DMS 273 treated with DMSO at 0.1 percent for 48 hours (cell line): Measurements from ENCODE around the gene ADGRB3.

Experiments
- DNase-seq: peaks from one replicate; lab custom pipeline; 2025; lab: John Stamatoyannopoulos, UW

ADGRB3 gene

DNA sequence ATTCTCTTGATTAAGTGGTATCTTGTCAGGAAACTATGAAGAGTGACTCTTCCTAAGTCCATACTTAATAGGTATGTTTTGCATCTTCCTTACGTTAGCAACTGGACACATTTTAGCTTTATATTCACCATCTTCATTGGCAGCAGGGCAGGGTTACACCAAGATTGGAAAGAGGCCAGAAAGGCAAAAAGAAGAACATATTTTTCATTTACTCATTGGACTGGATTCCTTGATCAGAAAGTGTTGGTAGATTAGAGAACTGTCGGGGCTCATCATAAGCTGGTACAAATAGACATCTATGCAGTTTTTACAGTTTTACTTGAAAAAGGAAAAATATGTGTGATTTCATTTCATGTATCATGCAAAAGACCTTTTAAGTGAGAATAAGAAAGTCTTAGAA is 696.8 kb downstream of the ADGRB3 start:
- no peak for DNase-seq

GRCh38 chr6:69337311-69337710 is 702.2 kb downstream of the ADGRB3 start:
- DNase-seq: no peak

GRCh38 chr6:69338431-69339162 is 703.5 kb downstream of the ADGRB3 start:
- no peak for DNase-seq

DNA sequence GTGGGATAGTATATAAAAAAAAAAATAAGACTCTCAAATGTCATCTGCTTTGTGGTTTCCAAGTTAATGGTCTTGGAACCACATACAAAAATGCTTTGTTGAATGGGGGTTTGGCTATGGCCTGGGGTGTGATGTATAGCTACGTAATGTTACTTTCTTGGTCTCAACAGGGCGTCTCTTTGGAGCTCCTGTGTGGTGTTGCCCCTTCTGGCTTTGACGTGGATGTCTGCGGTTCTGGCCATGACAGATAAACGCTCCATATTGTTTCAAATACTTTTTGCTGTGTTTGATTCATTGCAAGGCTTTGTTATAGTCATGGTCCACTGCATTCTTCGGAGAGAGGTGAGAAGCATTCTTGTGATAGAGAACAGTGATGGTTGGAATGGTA is 704.1 kb downstream of the ADGRB3 start:
- no peak for DNase-seq

DNA sequence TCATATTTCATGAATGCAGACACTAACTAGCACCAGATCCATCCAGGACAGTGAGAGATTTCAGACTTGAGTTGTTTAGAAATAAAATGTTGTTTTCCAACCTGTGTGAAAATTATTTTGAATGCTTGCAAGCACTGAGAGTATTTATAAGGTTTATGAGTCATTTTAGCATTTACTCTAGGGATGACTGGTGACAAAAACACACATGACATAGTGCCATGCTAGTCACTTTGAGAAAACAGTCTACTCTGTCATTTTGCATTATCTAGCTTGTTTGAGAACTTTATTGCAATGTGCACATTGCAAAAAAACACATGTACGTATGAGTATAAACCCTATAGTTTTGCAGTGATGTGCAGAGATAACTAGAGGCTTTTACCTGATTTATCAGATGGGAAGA is 705.1 kb downstream of the ADGRB3 start:
- DNase-seq: no peak

- DNase-seq: no peak
Observed at GRCh38 chr6:69343851-69344250, 708.8 kb downstream of the ADGRB3 start.

- DNase-seq: no peak
Observed at GRCh38 chr6:69349771-69350170, 714.7 kb downstream of the ADGRB3 start.

DNA sequence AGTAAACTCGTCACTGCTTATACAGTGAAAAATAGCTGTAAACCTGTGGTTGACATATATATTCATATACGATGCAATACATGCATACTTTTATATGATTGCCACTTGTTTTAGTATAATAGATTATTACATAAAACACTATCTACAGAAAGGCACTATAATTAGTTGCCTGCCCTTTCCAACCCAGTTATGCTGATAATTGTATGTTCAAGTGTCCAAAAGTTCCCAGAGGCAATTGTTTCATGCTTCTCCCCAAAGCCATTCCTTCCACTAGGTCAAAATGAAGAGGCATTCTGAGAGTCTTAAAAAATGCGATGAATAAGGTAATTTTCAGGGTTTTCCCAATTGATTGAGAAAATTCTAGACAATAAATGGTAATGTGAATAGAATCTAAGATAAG is 727.1 kb downstream of the ADGRB3 start:
- no peak for DNase-seq

- DNase-seq: no peak
Observed at GRCh38 chr6:69366831-69367230, 731.7 kb downstream of the ADGRB3 start.

- no peak for DNase-seq
Observed at GRCh38 chr6:69368613-69369012, 733.5 kb downstream of the ADGRB3 start.

DNA sequence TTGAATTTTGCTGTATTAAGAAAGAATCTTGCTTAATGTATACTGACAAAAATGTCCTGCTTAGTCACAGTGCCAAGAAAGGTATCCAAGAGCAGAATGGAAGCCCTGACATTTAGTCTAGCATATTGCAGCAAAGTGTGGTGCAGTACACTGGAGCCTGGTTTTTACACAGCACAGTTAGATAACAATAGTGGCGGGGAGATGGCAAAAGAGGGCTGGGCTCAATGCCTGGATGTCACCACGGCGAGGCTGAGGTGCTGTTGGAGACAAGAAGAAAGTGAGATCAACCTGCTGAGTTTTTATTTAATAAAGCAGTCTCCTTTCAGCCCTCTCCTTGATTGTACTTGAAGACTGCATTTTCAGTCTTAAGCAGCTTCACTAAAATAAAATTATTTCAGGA is 735.7 kb downstream of the ADGRB3 start:
- DNase-seq: no peak

GRCh38 chr6:69378326-69378725 is 743.2 kb downstream of the ADGRB3 start:
- no peak for DNase-seq

- no peak for DNase-seq
Observed at GRCh38 chr6:69379518-69379917, 744.4 kb downstream of the ADGRB3 start.

DNA sequence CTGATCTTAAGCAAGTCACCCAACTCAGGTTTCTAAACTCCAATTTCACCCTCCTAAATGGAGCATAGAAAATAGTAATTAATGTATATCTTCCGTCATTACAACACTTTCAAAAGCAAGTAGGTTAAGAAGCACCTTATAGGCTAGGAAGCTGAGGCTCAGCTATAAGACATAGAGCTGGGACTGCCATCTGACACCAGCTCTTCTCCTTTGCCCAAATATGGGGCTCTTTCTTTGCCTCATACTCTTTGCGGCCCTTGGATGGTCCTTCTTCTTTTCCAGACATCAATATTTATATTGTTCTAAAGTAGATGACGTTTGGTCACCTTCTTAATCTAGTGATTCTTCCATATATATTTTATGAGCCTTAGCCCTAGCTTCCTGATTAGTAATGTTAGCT is 748.5 kb downstream of the ADGRB3 start:
- no peak for DNase-seq

- DNase-seq: no peak
Observed at GRCh38 chr6:69386426-69386825, 751.3 kb downstream of the ADGRB3 start.

GRCh38 chr6:69390125-69390524 is 755.0 kb downstream of the ADGRB3 start:
- DNase-seq: no peak

- DNase-seq: no peak
Observed at GRCh38 chr6:69391106-69391505, 756.0 kb downstream of the ADGRB3 start.

- DNase-seq: no peak
Observed at GRCh38 chr6:69392745-69393144, 757.7 kb downstream of the ADGRB3 start.

- no peak for DNase-seq
Observed at GRCh38 chr6:69398311-69398710, 763.2 kb downstream of the ADGRB3 start.

DNA sequence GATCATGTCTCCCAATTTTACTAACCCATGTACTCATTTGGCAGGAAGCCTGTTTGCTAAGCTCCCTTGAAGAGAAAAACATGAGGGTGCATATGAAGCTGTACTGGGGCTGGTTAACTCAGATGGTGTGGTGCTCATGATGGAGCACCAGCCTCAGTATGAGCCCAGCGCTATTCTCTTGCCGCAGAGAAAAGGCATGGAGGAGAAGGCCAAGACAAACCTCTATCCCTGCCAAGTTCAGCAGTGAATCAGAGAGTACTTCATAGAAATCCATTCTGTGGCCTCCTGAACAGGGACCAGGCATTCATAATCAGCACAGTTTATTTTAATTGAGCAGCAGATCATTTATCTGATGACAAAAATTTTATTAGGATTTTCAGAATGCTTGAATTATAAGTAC is 763.6 kb downstream of the ADGRB3 start:
- DNase-seq: no peak

- no peak for DNase-seq
Observed at GRCh38 chr6:69408886-69409285, 773.8 kb downstream of the ADGRB3 start.

GRCh38 chr6:69416776-69417175 is 781.7 kb downstream of the ADGRB3 start:
- peak; percentile 9 for DNase-seq

DNA sequence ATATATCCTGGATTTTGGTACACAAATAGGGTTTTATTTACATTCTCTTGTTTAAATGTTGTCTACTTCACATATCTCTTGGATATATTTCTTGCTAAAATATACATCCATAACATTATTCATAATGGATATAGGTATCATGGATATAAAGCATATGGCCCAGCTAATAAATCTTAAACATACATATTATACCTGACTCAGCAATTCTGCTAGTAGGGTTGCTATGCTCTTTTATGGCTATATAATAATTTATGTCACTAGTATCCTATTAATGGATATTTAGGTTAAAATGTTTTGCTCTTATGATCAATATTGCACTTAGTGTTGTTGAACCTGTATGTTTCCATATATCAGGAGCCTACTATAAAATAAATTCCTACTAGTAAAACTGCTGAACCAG is 786.2 kb downstream of the ADGRB3 start:
- no peak for DNase-seq

- no peak for DNase-seq
Observed at GRCh38 chr6:69422020-69422419, 786.9 kb downstream of the ADGRB3 start.
